ENCODE results near the gene POLR1G.
A peak's percentile ranks its signal among the peaks of the same experiment; 100 is the strongest.

POLR1G gene

GRCh38 chr19:45440259-45440638 lies 33.8 kb downstream of the POLR1G start:
- no peak for TF ChIP-seq CTCF (conservative IDR thresholded peaks at IDR 0.05)
- H3K27ac ChIP-seq, result peak overlapping the region; percentile 74

GRCh38 chr19:45440873-45441654 lies 34.6 kb downstream of the POLR1G start:
- no peak overlapping the region for H3K27ac ChIP-seq
- TF ChIP-seq CTCF (conservative IDR thresholded peaks at IDR 0.05), result no peak

- H3K27ac ChIP-seq, result no peak overlapping the region
- TF ChIP-seq CTCF (conservative IDR thresholded peaks at IDR 0.05), result no peak
These were observed 35.9 kb downstream of the POLR1G start for GRCh38 chr19:45442408-45442777.

GRCh38 chr19:45442778-45443461 lies 36.5 kb downstream of the POLR1G start:
- H3K27ac ChIP-seq, result peak overlapping the region; percentile 71; the same call in 1 of the 2 replicates

GRCh38 chr19:45443462-45444317 lies 37.2 kb downstream of the POLR1G start:
- H3K27ac ChIP-seq, result peak overlapping the region; percentile 71
- no peak for TF ChIP-seq CTCF (conservative IDR thresholded peaks at IDR 0.05)

More at GRCh38 chr19:45442778-45443461, 36.5 kb downstream of the POLR1G start:
- no peak for TF ChIP-seq CTCF (conservative IDR thresholded peaks at IDR 0.05)

- TF ChIP-seq CTCF (conservative IDR thresholded peaks at IDR 0.05), result peak; percentile 29; the same call in 1 of the 2 replicates
- H3K27ac ChIP-seq, result peak overlapping the region; percentile 71
These were observed 38.0 kb downstream of the POLR1G start for GRCh38 chr19:45444318-45445041.

Measured in VCaP (cell line).